NCI-H128 (cell line): Measurements from ENCODE around the gene KLHL14.
A peak's percentile ranks its signal among the peaks of the same experiment; 100 is the strongest.
"Not testable (repeated sequence)": the region's sequence is repeated elsewhere in the genome, so short reads cannot be mapped to it uniquely, and the experiment has no call there.

Experiments
- DNase-seq: peaks from one replicate; lab custom pipeline; 2025; ENCODE audit not compliant: unreplicated experiment; lab: John Stamatoyannopoulos, UW

The KLHL14 gene

GRCh38 chr18:32772581-32773381 lies at the start of gene KLHL14:
TSS of gene KLHL14 (minus strand) at chr18:32773023. CDS start at chr18:32770591, 2,432 bp downstream.
- DNase-seq: no peak

- no peak for DNase-seq
Measured at GRCh38 chr18:32822197-32822596, 49.4 kb upstream of the KLHL14 start.

- no peak for DNase-seq
Measured at GRCh38 chr18:32815881-32816280, 43.1 kb upstream of the KLHL14 start.

DNA sequence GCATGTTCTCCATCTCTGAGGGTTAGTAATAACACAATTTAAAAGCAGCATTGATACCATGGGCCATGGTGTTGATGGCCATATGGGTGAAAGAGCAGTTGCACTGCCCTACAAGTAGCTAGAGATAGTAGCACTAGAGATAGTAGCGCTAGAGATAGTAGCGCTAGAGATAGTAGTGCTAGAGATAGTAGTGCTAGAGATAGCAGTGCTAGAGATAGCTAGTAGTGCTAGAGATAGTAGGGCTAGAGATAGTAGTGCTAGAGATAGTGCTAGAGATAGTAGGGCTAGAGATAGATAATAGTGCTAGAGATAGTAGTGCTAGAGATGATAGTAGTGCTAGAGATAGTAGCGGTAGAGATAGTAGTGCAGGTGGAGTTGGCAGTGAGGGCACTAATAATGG lies 39.5 kb upstream of the KLHL14 start:
- no peak for DNase-seq

- no peak for DNase-seq
Measured at GRCh38 chr18:32810314-32810713, 37.5 kb upstream of the KLHL14 start.

GRCh38 chr18:32805354-32805753 lies 32.5 kb upstream of the KLHL14 start:
- no peak for DNase-seq

- DNase-seq: no peak
Measured at GRCh38 chr18:32804134-32804888, 31.5 kb upstream of the KLHL14 start.

GRCh38 chr18:32803568-32803967 lies 30.7 kb upstream of the KLHL14 start:
- no peak for DNase-seq

DNA sequence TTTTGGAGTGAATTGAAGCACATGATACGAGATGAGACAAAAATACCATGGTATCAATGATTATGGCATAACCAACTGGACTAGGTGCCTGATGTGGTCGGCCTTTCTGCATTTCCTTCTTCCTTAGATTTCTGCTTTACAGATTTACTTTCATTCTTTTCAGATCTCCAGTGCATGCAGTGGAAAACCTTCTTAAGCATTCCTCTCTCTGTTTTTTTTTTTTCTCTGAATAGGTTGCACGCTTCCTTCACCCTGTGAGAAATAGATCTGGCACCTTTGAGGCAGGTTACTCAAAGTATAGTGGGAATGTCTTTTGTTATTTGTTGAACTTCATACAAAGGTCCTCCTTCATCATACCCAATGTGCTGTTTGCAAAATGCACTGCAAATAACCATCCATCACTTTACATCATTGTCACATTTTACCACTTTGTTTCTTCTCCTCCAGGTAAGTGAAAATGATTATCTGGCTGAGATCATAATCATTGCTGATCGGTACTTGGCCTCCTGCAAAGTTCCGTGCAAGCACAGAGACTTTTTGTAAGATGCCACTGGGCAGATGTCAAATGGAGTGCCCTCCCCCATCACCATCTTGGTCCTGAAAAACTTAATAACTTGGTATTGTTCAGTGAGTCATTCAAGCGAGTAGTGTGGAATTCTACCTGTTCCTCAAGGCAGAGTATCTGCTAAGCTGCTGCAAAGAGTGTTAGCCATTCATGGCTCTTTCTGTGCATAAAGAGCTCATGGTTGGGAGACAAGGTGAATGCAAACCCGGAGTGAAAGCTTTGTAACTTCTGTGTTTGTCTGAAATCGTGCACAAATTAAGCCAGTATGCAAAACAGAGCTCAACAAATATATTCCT lies 30.0 kb upstream of the KLHL14 start:
- DNase-seq: no peak

- DNase-seq: no peak
Measured at GRCh38 chr18:32801228-32801627, 28.4 kb upstream of the KLHL14 start.

- no peak for DNase-seq
Measured at GRCh38 chr18:32798209-32798960, 25.6 kb upstream of the KLHL14 start.

- DNase-seq: not testable (repeated sequence)
Measured at GRCh38 chr18:32794667-32795066, 21.8 kb upstream of the KLHL14 start.

DNA sequence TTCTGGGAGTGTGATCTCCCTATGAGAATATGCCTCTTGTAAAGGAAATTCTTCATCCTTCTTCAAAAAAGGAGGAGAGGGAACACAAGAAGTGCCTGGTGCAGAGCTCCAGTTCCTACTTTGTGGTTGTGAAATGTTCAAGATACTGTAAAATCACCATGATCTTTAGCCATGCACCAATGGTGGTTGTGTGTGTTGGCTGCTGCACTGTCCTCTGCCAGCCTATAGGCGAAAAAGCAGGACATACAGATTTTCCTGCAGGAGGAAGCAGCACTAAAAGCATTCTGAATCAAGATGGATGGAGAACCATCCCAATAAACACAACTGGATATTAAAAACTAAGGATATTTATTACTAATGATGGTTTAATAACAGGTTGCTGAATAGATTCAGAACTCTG lies 6.2 kb upstream of the KLHL14 start:
- DNase-seq: no peak

DNA sequence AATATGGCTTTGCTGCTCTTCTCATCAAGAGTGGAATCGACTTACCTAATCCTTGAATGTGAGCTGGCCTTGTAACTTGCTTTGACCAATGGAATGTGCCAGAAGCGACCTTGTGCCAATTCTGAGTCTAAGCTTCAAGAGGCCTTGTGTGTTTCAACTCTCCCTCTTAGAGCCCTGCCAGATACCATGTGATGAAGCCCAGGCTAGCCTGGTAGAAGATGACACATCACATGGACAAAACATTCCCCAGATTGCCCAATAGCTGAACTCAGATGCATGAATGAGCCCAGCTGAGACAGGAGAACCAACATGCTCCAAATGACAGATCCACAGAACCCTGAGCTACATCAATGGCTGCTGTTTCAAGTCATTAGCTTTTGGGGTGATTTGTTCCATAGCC lies 4.2 kb upstream of the KLHL14 start:
- DNase-seq: no peak

GRCh38 chr18:32776561-32776960 lies 3.7 kb upstream of the KLHL14 start:
- no peak for DNase-seq

DNA sequence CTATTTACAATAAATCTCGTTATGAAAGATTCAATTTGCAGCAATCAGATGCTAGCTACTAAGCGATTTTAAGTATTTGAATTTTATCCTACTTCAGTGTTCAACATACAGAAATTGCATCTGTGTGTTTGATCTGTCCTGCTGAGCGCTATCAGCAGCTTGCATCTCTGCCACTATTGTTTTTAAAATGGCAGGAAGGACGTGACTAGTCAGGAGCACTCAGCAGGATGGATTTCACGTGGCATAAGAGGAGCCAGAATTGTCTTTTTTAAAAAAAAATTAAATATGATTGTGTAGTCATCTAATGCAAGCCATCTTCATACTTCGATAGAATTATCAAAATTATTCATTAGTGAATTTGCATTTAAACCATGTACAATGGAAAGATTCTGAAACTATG lies 2.8 kb upstream of the KLHL14 start:
- no peak for DNase-seq

- DNase-seq: no peak
Measured at GRCh38 chr18:32773382-32773712, 524 bp upstream of the KLHL14 start.

- peak; percentile 34 for DNase-seq
Measured at GRCh38 chr18:32771871-32772580, 797 bp downstream of the KLHL14 start.

DNA sequence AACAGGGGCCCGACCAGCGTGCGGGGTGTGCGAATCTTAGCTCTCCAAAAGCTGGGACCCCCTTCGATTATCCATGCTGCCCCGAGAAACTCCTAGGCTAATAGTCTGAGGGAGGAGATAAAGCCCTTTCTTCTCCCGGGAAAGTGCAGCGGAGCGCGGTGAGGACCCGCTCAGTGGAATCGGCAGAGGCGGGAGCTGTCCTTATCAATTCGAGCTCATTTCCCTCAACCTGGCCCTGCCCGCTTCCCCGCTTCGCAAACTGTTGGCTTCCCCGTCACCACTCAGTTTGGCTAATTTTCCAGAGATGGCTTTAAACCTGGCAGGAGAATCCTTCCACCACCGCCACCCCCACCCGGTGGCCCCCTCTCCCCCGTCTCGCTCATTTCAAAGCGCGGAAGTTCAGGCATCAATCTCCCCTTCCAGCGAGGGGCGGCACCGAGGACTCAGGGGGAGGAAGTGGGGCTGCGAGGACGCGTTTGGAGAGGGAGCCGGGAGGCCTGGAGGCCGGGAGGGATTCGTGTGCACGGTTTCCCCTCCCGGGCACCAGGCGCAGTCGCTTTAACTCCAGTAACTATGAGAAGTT lies 1.6 kb downstream of the KLHL14 start:
- DNase-seq: peak; percentile 33

- DNase-seq: no peak
Measured at GRCh38 chr18:32770666-32771168, 2.1 kb downstream of the KLHL14 start.
